HG03575 (cell line): ENCODE results near the gene TMEM41B.
"Not testable (repeated sequence)": the region's sequence is repeated elsewhere in the genome, so short reads cannot be mapped to it uniquely, and the experiment has no call there.

Experiments used
- ATAC-seq: cut with Tn5 transposase; IDR thresholded peaks from one replicate; pipeline ENCODE4 v1.9.1; 2021; ENCODE audit not compliant: unreplicated experiment, insufficient number of reproducible peaks, low FRiP score; ENCODE audit errors: extremely low read depth

Gene TMEM41B

DNA sequence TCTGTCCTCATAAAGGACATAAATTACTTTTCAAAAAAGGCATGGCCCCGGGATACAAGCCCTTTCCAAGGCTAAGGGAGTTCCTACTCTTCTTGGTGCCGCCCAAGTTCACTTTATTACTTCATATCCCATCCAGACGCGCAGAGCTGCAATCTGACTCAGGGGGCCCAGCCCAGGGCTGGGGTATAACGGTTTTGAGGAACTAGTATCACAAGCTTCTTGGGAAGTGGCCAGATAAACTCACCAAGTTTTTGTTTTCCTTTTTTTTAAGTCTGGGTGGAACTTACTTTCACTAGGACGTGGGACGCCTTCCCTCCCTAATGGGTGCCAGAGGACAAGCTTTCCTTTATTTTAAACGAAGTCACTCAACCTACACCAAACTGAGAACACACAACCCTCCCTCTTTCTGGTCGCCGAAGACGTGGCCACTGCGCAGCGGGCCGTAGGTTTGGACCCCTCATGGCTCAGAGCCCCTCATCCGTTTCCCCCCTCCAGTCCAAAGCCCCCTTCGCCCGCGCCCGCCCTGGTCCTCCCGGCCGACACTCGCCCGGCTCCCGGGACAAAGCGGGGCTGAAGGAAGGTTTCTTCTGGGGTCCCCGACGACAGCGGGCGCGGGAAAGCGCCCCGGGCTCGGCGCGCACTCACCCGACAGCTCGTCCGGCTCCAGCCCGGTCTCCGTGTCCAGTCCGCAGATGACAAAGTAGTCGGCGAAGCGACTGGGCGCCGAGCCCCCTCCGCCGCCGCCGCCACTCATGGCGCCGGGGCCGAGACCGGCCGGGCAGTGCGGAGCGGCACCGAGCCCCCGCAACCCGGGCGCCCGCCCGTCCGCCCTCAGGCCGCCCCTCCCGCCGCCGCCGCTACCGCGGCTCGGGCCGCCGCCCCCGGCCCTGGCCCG, 49.8 kb downstream of the TMEM41B start:
- no peak for ATAC-seq

DNA sequence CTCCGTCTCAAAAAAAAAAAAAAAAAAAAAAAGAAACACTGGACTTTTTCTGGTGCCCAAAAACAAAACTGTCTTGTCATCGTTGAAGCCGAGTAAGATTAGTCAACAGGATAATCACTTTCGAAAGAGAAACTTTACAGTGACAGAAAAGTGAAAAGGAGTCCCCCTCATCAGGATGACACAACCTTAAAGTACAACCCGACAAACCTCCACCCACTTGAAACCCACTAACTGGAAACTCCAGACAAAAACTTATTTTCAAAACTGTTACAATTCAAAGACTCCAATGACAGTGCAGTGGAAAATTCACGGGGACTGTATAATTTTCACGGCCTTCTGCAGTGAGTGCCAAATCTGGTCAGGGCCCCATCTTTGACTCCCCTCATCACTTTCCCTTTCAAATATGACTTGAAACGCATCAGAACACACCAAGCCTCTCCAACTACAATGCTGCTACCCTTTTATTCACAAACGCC, 50.5 kb downstream of the TMEM41B start:
- peak; percentile 39 for ATAC-seq

DNA sequence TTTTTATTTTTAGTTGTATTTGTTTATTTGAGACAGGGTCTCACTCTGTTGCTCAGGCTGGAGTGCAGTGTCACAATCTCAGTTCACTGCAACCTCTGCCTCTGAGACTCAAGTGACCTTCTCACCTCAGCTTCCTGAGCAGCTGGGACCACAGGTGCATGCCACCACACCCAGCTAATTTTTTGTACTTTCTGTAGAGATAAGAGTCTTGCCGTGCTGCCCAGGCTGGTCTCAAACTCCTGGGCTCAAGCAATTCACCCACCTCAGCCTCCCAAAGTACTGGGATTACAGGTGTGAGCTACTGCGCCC, 53.6 kb downstream of the TMEM41B start:
- not testable (repeated sequence) for ATAC-seq

DNA sequence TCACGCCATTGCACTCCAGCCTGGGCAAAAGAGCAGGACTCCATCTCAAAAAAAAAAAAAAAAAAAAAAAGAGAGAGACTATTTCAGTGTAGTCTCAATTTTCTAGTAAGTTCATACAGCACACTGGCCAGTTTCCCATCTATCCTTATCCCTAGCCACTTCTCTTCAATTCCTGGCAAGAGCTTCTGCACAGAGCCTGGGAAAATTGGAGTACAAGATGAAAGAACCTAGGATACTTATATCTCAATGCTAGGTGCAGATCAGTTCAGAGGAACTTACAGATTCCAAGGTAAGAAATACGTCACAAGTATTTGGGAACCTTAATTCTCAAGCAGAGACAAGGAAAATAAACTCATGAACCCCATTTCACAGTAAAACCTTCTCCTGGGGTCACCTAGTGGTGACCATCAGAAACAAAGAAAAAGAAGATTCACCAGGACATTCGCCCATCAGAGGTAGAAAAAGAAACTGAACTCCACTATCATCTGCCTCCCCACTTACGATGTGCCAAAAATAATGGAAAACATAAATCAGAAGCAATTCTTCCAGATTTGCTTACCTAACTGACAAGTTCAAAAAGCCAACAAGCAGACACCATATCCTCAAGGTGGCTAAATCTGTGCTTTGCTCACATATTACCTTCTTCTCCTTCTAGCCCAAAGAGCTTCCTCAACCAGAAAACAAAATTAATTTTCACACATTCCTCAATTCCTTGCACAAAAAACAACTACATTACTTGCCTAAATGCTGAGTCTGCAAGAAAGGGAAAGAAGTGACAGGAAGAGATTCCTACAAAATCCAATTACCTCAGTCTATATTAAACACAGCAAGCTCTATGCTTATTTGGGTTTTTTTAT, 54.2 kb downstream of the TMEM41B start:
- no peak for ATAC-seq

DNA sequence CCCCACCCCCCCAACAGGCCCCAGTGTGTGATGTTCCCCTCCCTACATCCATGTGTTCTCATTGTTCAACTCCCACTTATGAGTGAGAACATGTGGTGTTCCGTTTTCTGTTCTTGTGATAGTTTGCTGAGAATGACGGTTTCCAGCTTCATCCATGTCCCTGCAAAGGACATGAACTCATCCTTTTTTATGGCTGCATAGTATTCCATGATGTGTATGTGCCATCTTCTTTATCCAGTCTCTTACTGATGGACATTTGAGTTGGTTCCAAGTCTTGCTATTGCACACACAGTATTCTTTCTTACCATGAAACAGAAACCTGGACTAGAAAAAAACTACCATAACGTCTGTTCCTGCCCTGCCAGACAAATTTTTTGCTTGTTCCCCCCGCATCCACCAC, 56.1 kb downstream of the TMEM41B start:
- ATAC-seq, result not testable (repeated sequence)

DNA sequence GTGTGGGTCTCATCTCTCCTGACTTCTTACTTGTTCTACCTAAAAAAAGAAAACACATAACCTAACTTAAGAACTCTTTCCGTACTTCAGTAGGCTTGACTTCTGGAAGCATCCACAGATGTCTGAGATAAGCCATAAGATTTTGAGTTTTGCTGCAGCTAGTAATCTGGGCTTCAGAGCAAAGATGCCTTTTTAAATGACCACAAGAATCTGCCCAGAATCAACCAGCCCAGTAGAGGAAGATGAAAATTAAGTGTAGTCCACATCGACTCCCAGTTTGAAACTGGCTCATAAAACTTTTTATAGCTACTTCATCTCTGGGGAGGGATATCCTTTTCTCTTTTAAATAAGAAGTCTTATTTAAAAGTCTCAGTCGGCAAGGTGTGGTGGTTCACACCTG, 60.0 kb downstream of the TMEM41B start:
- no peak for ATAC-seq

DNA sequence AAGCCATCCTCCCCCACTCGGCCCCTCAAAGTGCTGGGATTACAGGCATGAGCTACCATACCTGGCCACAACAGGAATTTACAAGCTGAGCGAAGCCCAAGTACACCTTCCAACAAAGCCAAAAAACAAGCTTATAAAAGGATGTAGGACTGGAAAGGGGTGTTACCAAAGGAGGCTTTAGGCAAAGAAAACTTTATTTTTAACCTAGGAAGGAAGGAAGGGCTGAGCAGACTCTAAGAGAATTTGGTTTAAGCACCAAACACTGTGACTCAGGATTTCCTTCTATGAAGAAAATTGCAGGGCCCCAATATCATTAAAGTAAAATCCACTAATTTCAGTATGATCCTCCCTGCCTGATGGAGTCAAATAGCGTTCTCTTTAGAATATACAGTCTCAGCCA, 61.3 kb downstream of the TMEM41B start:
- no peak for ATAC-seq

DNA sequence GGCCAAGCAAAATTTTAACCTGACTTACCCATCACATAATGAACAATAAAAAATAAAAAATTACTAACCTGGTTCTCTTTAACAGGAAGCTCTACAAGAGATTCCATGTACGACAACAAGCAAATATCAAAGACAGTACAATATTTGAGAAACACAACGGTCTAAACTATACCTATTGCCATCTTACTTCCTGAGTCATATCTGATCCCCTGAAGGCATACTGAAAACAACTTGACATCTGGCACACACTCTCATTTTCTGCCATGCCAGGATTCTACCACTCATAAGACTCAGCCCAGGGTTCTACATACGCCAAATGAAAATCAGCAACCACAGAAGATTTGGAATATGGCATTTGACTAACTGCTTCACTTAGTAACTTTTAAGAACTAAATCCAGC, 63.1 kb downstream of the TMEM41B start:
- ATAC-seq, result no peak

DNA sequence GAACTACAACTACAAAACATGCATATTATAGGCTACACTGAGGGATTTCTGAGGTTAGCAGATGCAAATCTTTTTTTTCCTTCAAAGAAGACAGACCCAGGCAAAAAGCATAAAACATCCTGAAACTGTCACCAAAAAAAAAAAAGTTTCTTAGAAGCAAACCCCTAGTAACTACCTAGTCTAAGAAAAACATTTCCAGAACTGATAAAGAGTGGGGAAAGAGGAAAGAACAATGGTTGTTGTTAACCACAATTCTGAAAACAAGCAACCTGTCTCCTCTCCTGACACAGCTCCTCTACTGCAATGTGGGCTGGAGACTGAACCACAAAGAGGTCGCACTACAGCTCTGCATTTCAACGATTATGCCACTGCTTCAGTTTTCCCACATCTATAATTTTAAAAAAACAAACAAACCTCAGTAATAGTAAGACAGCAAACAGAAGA, 64.2 kb downstream of the TMEM41B start:
- peak; percentile 66 for ATAC-seq

DNA sequence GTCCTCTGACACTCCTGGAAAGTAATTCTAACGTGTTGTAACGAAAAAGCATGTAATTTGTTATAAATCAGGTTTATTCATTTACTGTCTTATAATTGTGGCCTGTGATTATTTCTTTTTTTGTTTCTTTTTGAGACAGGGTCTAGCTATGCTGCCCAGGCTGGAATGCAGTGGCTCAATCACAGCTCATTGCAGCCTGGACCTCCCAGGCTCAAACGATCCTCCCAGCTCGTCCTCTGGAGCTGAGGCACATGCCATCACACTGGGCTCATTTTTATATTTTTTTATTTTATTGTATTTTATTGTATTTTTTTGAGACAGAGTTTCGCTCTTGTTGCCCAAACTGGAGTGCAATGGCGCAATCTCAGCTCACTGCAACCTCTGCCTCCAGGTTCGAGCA, 65.1 kb downstream of the TMEM41B start:
- ATAC-seq, result no peak

DNA sequence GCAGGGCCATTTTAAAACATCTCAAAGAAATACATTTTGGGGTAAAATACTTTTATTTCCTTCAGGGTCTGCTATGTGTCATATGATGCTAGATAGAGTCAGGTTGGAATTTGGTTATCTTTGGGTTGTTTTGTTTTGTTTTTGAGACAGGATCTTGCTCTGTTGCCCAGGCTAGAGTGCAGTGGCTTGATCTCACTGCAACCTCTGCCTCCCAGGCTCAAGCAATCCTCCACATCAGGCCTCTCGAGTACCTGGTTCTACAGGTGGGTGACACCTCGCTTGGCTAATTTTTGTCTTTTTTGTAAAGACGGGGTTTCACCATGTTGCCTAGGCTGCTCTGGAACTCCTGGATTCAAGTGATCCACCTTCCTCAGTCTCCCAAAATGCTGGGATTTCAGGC, 66.5 kb downstream of the TMEM41B start:
- ATAC-seq, result no peak

DNA sequence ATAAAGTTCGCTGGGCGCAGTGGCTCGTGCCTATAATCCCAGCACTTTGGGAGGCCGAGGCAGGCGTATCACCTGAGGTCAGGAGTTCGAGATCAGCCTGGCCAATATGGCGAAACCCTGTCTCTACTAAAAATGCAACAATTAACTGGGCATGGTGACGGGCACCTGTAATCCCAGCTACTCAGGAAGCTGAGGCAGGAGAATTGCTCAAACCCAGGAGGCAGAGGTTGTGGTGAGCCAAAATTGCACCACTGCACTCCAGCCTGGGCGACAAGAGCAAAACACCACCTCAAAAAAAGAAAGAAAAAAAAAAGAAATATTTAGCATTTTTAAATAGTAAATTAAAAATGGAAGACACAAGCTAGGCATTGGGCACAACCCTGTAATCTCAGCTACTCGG, 78.2 kb downstream of the TMEM41B start:
- ATAC-seq, result not testable (repeated sequence)

DNA sequence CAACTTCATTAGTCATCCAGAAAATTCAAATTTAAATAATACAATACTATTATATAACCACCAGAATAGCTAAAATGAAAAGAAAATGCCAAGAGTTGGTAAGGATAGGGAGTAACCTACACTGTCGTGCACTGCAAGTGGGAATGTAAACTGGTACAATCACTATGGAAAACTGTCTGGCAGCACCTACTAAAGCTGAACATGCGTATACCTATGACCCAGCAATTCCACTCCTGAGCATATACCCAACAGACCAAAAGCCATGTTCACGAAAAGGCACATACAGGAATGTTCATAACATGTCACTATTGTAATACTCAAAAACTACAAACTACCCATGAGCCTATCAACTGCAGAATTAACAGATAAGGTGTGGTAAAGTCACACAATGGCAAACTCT, 81.9 kb downstream of the TMEM41B start:
- ATAC-seq, result no peak

DNA sequence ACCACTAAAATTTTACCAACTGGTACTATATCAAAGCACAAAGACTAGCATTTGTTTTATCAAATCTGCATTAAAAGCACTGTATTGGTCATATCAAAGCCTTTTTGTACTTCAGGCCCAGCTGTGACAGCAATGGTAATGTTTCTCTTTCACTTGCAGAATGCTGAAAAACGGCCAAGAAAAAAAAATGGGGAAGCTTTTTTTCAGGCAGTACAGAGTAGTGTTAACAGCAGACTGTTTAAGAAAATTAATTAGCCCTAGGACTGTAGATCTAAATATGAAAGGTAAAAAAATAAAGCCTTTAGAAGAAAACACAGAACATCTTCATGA, 82.6 kb downstream of the TMEM41B start:
- no peak for ATAC-seq
